IMR-90 (cell line): ENCODE results near the gene OR8D4. TPM values are rescaled to one million over a fixed set of nuclear protein-coding genes. Genes with fewer than 3 reads are reported as not detected.

Experiments used
- ATAC-seq: fragments of 200-7000 bp; cut with Tn5 transposase; 2 replicates; pipeline ENCODE4 v1.9.1; 2020; ENCODE audit warnings: low read depth, mild to moderate bottlenecking, moderate library complexity
- BruUV-seq: library from RNA; stranded (reverse); fragments of 400-500 nt; replicated peaks from 2 replicates; lab custom pipeline; 2021; lab: Mats Ljungman, UMichigan
- CTCF ChIA-PET: fragments of 300-600 bp; formaldehyde crosslinking; extraction: SDS; loops from one replicate; lab custom pipeline; 2021; ENCODE audit warnings: antibody characterized with exemption; lab: Yijun Ruan, JAX
- POLR2A ChIA-PET: fragments of 300-600 bp; sonication (Branson Sonifier 250); formaldehyde crosslinking; loops from one replicate; lab custom pipeline; 2022; ENCODE audit warnings: antibody characterized with exemption; ENCODE audit not compliant: unreplicated experiment; lab: Charles Lee
- DNase-seq: peaks from one replicate; pipeline ENCODE4 v3.0.0; 2013
- H2AFZ ChIP-seq: replicated peaks from 2 replicates; pipeline ENCODE3; 2013; ENCODE audit warnings: low read length, mild to moderate bottlenecking; ENCODE audit not compliant: poor library complexity
- H2AK5ac ChIP-seq: 2 replicates; pipeline ENCODE4 v1.6.1; 2013; ENCODE audit warnings: low read depth, low read length, inconsistent platforms
- H2AK9ac ChIP-seq: replicated peaks from 2 replicates; pipeline ENCODE3; 2013; ENCODE audit warnings: mild to moderate bottlenecking, low read depth, low read length, moderate library complexity; ENCODE audit not compliant: poor library complexity
- H2BK120ac ChIP-seq: 2 replicates; pipeline ENCODE4 v1.6.1; 2013; ENCODE audit warnings: low read depth, low read length, inconsistent platforms
- H2BK15ac ChIP-seq: 3 replicates; pipeline ENCODE4 v1.6.1; 2013; ENCODE audit warnings: low read depth, low read length, inconsistent platforms
- H2BK20ac ChIP-seq: 2 replicates; pipeline ENCODE4 v1.6.1; 2013; ENCODE audit warnings: low read depth, mild to moderate bottlenecking, inconsistent platforms, low read length, moderate library complexity
- H2BK5ac ChIP-seq: 2 replicates; pipeline ENCODE4 v1.6.1; 2013; ENCODE audit warnings: mild to moderate bottlenecking, low read depth, low read length, inconsistent platforms; ENCODE audit not compliant: poor library complexity, severe bottlenecking
- H3K14ac ChIP-seq: replicated peaks from 2 replicates; pipeline ENCODE4 v1.6.1; 2013; ENCODE audit warnings: low read depth, low read length, inconsistent platforms
- H3K18ac ChIP-seq: 2 replicates; pipeline ENCODE4 v1.6.1; 2013; ENCODE audit warnings: low read depth, low read length, control low read depth
- H3K23ac ChIP-seq: 2 replicates; pipeline ENCODE4 v1.6.1; 2013; ENCODE audit warnings: low read depth, low read length, inconsistent platforms
- H3K27ac ChIP-seq: 2 replicates; pipeline ENCODE4 v1.5.1; 2013; ENCODE audit warnings: mild to moderate bottlenecking, control low read depth, low read length; ENCODE audit not compliant: insufficient read depth
- H3K27me3 ChIP-seq: 2 replicates; pipeline ENCODE4 v1.6.1; 2013; ENCODE audit warnings: low read length; ENCODE audit not compliant: control insufficient read depth, insufficient read depth
- H3K36me3 ChIP-seq: 2 replicates; pipeline ENCODE4 v1.6.1; 2013; ENCODE audit warnings: low read length, mixed read lengths; ENCODE audit not compliant: control insufficient read depth, insufficient read depth
- H3K4ac ChIP-seq: 2 replicates; pipeline ENCODE4 v1.6.1; 2013; ENCODE audit warnings: low read depth, low read length, inconsistent platforms
- H3K4me1 ChIP-seq: 2 replicates; pipeline ENCODE4 v1.6.1; 2013; ENCODE audit warnings: low read length, mixed read lengths; ENCODE audit not compliant: control insufficient read depth, insufficient read depth
- H3K4me2 ChIP-seq: 2 replicates; pipeline ENCODE4 v1.6.1; 2013; ENCODE audit warnings: low read depth, mild to moderate bottlenecking, control low read depth, low read length, moderate library complexity
- H3K4me3 ChIP-seq: 2 replicates; pipeline ENCODE4 v1.5.1; 2013; ENCODE audit warnings: low read depth, mild to moderate bottlenecking, control low read depth, low read length, moderate library complexity; ENCODE audit not compliant: insufficient read depth
- H3K56ac ChIP-seq: 2 replicates; pipeline ENCODE4 v1.6.1; 2013; ENCODE audit warnings: low read length, inconsistent platforms; ENCODE audit not compliant: insufficient read depth; ENCODE audit errors: extremely low read depth
- H3K79me1 ChIP-seq, 2 experiments: 2 replicates each; pipeline ENCODE4 v1.6.1; 2013; ENCODE audit warnings: low read length in 2 of 2, inconsistent platforms in 1 of 2, low read depth in 1 of 2
- H3K9ac ChIP-seq: 2 replicates; pipeline ENCODE4 v1.6.1; 2013; ENCODE audit warnings: low read depth, low read length, control low read depth
- H3K9me1 ChIP-seq: 2 replicates; pipeline ENCODE4 v1.6.1; 2013; ENCODE audit warnings: low read length, inconsistent platforms; ENCODE audit not compliant: insufficient read depth
- H3K9me3 ChIP-seq: 2 replicates; pipeline ENCODE4 v1.6.1; 2013; ENCODE audit warnings: low read length; ENCODE audit not compliant: control insufficient read depth, insufficient read depth
- H4K20me1 ChIP-seq: 2 replicates; pipeline ENCODE4 v1.6.1; 2013; ENCODE audit warnings: low read length, inconsistent platforms; ENCODE audit not compliant: insufficient read depth
- H4K5ac ChIP-seq: 2 replicates; pipeline ENCODE4 v1.6.1; 2013; ENCODE audit warnings: mild to moderate bottlenecking, low read depth, low read length, control low read depth
- H4K8ac ChIP-seq, 2 experiments: 2 replicates each; pipeline ENCODE4 v1.6.1; 2013; ENCODE audit warnings: low read depth in 2 of 2, low read length in 2 of 2, control low read depth in 1 of 2, inconsistent platforms in 1 of 2
- H4K91ac ChIP-seq: 2 replicates; pipeline ENCODE4 v1.6.1; 2013; ENCODE audit warnings: low read depth, low read length, inconsistent platforms; ENCODE audit not compliant: insufficient read depth
- BHLHE40 ChIP-seq: fragments of 150-350 bp; IDR thresholded peaks from 2 replicates; pipeline ENCODE4 v1.6.1; 2016; ENCODE audit warnings: mild to moderate bottlenecking, low read depth, low read length
- CHD1 ChIP-seq: IDR thresholded peaks from 2 replicates; pipeline ENCODE4 v1.6.1; 2012; ENCODE audit warnings: low read depth, low read length, improper control_type of control experiment
- CTCF ChIP-seq: conservative IDR thresholded peaks from 2 replicates; pipeline ENCODE4 v1.5.1; 2012; ENCODE audit warnings: mild to moderate bottlenecking, low read depth, low read length, improper control_type of control experiment
- ELK1 ChIP-seq: fragments of 150-350 bp; IDR thresholded peaks from 2 replicates; pipeline ENCODE4 v1.6.1; 2016; ENCODE audit warnings: low read depth, mild to moderate bottlenecking, low read length, moderate library complexity, borderline replicate concordance
- FOS ChIP-seq: fragments of 150-350 bp; IDR thresholded peaks from 2 replicates; pipeline ENCODE4 v1.6.1; 2016; ENCODE audit warnings: low read depth, low read length
- MAFK ChIP-seq: IDR thresholded peaks from 2 replicates; pipeline ENCODE4 v1.6.1; 2012; ENCODE audit warnings: low read depth, low read length, improper control_type of control experiment
- MAZ ChIP-seq: IDR thresholded peaks from 2 replicates; pipeline ENCODE4 v1.6.1; 2012; ENCODE audit warnings: low read depth, mild to moderate bottlenecking, low read length, improper control_type of control experiment, moderate library complexity, borderline replicate concordance
- NFE2L2 ChIP-seq: fragments of 150-350 bp; IDR thresholded peaks from 2 replicates; pipeline ENCODE4 v1.6.1; 2016; ENCODE audit warnings: low read depth, mild to moderate bottlenecking, low read length
- POLR2A ChIP-seq: IDR thresholded peaks from 2 replicates; pipeline ENCODE4 v1.6.1; 2012; ENCODE audit warnings: mild to moderate bottlenecking, low read depth, low read length
- RAD21 ChIP-seq: IDR thresholded peaks from 2 replicates; pipeline ENCODE4 v1.6.1; 2012; ENCODE audit warnings: low read length, improper control_type of control experiment
- RCOR1 ChIP-seq: IDR thresholded peaks from 2 replicates; pipeline ENCODE4 v1.6.1; 2012; ENCODE audit warnings: mild to moderate bottlenecking, low read length, improper control_type of control experiment; ENCODE audit not compliant: insufficient replicate concordance
- RFX5 ChIP-seq: IDR thresholded peaks from 2 replicates; pipeline ENCODE4 v1.8.0; 2012; ENCODE audit warnings: low read depth, mild to moderate bottlenecking, low read length, moderate library complexity
- USF2 ChIP-seq: fragments of 150-350 bp; IDR thresholded peaks from 2 replicates; pipeline ENCODE4 v1.6.1; 2017; ENCODE audit warnings: mild to moderate bottlenecking, antibody characterized with exemption, low read length, low read depth
- WGBS, 2 experiments: methylation state at CpG; one replicate each; pipeline versions ENCODE4 v1.1.5 to v1.1.7; 2013; ENCODE audit warnings: missing lambda C conversion rate in 2 of 2; ENCODE audit not compliant: insufficient read length in 1 of 2; ENCODE audit errors: extremely low coverage in 2 of 2; 5-methylcytosine and 5-hydroxymethylcytosine counted together
- dilution Hi-C: fragments of 300-500 bp; cut with HindIII; formaldehyde crosslinking; loops from one replicate; pipeline ENCODE4 v1.14.3; 2018; ENCODE audit warnings: low sequenced_read_pairs; ENCODE audit not compliant: unreplicated experiment
- in situ Hi-C: fragments of 300-500 bp; cut with MboI; formaldehyde crosslinking; loops from 3 replicates; pipeline ENCODE4 v1.14.3; 2019; ENCODE audit warnings: low sequenced_read_pairs, inconsistent platforms, mixed read lengths
- intact Hi-C: fragments of 100-400 bp; cut with micrococcal nuclease; formaldehyde crosslinking; loops from 2 replicates; pipeline ENCODE4 v1.10.0; 2022
- polyA plus RNA-seq, 3 experiments: library from polyadenylated mRNA; depleted of rRNA; stranded (reverse); fragments of >200 nt; gene quantifications; 2 replicates each; pipeline ENCODE4 v1.2.3, GENCODE V29; 2012; ENCODE audit warnings: low replicate concordance in 1 of 3
- total RNA-seq: library from RNA; depleted of rRNA; stranded (reverse); fragments of >200 nt; gene quantifications from 2 replicates; pipeline ENCODE4 v1.2.3, GENCODE V29; 2012

Gene OR8D4
- total and polyA plus RNA-seq, 2 of the 4 experiments (the other 2 are of a cell fraction), result not detected

GRCh38 chr11:123939317-123939716, 37.4 kb downstream of the OR8D4 start, which contains the start of gene OR4D5:
Gene OR4D5, plus strand, starts transcription at chr11:123939617. Its CDS starts 0 bp downstream, at chr11:123939617.
- Histone ChIP-seq H3K18ac (no peak within 1 kb of the TSS), H2BK15ac (no peak within 1 kb of the TSS), H3K4me1 (no peaks in the 10 kb centered on the region), H3K14ac (no peak within 1 kb of the TSS), H2AK9ac (no peak within 1 kb of the TSS), H4K5ac (no peak within 1 kb of the TSS), H3K9me1 (no peaks in the 10 kb centered on the region), H2BK5ac (no peak within 1 kb of the TSS), H4K8ac (no peak within 1 kb of the TSS), H4K20me1 (no peaks in the 10 kb centered on the region), H3K4ac (no peak within 1 kb of the TSS), H2AK5ac (no peak within 1 kb of the TSS), H3K79me1 (no peaks in the 10 kb centered on the region), H3K9me3 (peaks cover 17% of the 10 kb centered on the region), H3K27ac (no peak within 1 kb of the TSS), H3K56ac (no peak within 1 kb of the TSS), H3K4me2 (no peak within 1 kb of the TSS), H3K4me3 (no peak within 1 kb of the TSS), H3K36me3 (no peaks in the 10 kb centered on the region), H2BK20ac (no peak within 1 kb of the TSS), H3K27me3 (no peaks in the 10 kb centered on the region), H3K23ac (no peak within 1 kb of the TSS), H3K9ac (no peak within 1 kb of the TSS), H2BK120ac (no peak within 1 kb of the TSS), H4K91ac (no peak within 1 kb of the TSS), H2AFZ (no peak within 1 kb of the TSS)
- BruUV-seq, result no TSS peak
- CTCF ChIA-PET, result interaction anchor here (0.5 kb wide), 1 partner anchor 1568 kb away, joined by 3 read pairs; no protein-coding TSS in a partner anchor
- DNase-seq, result no peak
- no peak for ATAC-seq
- no peak for TF ChIP-seq RCOR1
- no peak for TF ChIP-seq ELK1
- no peak for TF ChIP-seq POLR2A
- TF ChIP-seq BHLHE40, result no peak
- TF ChIP-seq MAZ, result no peak
- TF ChIP-seq CTCF, result no peak
- TF ChIP-seq FOS, result no peak
- TF ChIP-seq NFE2L2, result no peak
- TF ChIP-seq RFX5, result no peak
- no peak for TF ChIP-seq CHD1
- no peak for TF ChIP-seq RAD21
- TF ChIP-seq USF2, result no peak
- TF ChIP-seq MAFK, result no peak
- intact Hi-C loops (no loop called here), in situ Hi-C loops (no loop called here), dilution Hi-C loops (no loop called here)
- POLR2A ChIA-PET, result no interaction called here
- no CpG with 5 or more reads among the region's 1 CpG for WGBS, 2 experiments
